ENCODE results near the gene GPR42. TPM values are rescaled to one million over a fixed set of nuclear protein-coding genes. Genes with fewer than 3 reads are reported as not detected.

Gene GPR42
- total and polyA plus RNA-seq, 2 donors (not counting 1 experiment from before 2014, with no cell fraction given), result 0.10 TPM; not detected in 1

- Histone ChIP-seq H2AFZ (ENCODE audit: insufficient read depth, low read depth, low read length, poor library complexity, severe bottlenecking) (no peak overlapping the region), H3K27me3 (replicated peaks in 1 of 4; ENCODE audit: control extremely low read depth in 1 of 4, control insufficient read depth in 3 of 4, insufficient read depth in 4 of 4, low read length in 3 of 4) (peaks cover 0 to 6% (median 2%) of the 10 kb centered on the region in 4 experiments), H3K27ac (ENCODE audit: low read length in 2 of 2) (no peak overlapping the region), H3K36me3 (replicated peaks in 1 of 2; ENCODE audit: control extremely low read depth in 1 of 2, control insufficient read depth in 1 of 2, extremely low read depth in 1 of 2, insufficient read depth in 2 of 2, low read length in 1 of 2) (no peaks in the 10 kb centered on the region), H3K4me2 (replicated peaks; ENCODE audit: low read depth, low read length, poor library complexity, severe bottlenecking) (no peak overlapping the region), H3K79me2 (ENCODE audit: control insufficient read depth, insufficient read depth, low read length) (no peaks in the 10 kb centered on the region), H3K9me3 (ENCODE audit: control extremely low read depth in 1 of 3, control insufficient read depth in 2 of 3, insufficient read depth in 1 of 3, low read length in 2 of 3) (no peaks in the 10 kb centered on the region), H3K4me1 (ENCODE audit: control insufficient read depth in 2 of 2, insufficient read depth in 2 of 2, low read length in 2 of 2) (peaks cover 3 to 4% of the 10 kb centered on the region in 2 donors), H3K4me3 (ENCODE audit: control extremely low read depth in 1 of 5, extremely low read depth in 1 of 5, insufficient read depth in 1 of 5, low read depth in 2 of 5, low read length in 4 of 5) (no peak overlapping the region), H3K9ac (ENCODE audit: low read length) (no peak overlapping the region), H4K20me1 (ENCODE audit: control insufficient read depth, insufficient read depth, low read length, poor library complexity, severe bottlenecking) (no peaks in the 10 kb centered on the region)
- 90% methylated on average over 8 of the region's 11 CpGs for WGBS (ENCODE audit: insufficient coverage)
- ATAC-seq (ENCODE audit: low read depth), result no peak
- DNase-seq, result no peak
- ChIA-PET CTCF (interaction anchor here (1.8 to 2.1 kb wide), 2 partner anchors 8 to 47 kb away, joined by 6 to 20 read pairs; no protein-coding TSS in a partner anchor), POLR2A (interaction anchor here (0.6 kb wide), 1 partner anchor 43 kb away, joined by 5 read pairs; no protein-coding TSS in a partner anchor)
- peaks cover 10% of the 10 kb centered on the region for H3K4me1 Mint-ChIP-seq
- no peak overlapping the region for H3K27ac Mint-ChIP-seq
- H3K9me3 Mint-ChIP-seq (ENCODE audit: insufficient read depth), result no peaks in the 10 kb centered on the region
- H3K27me3 Mint-ChIP-seq, result peaks cover 30% of the 10 kb centered on the region
- intact Hi-C loops (cut with micrococcal nuclease), result no loop called here
- TF ChIP-seq CTCF (IDR thresholded peaks at IDR 0.05) (no peak), EZH2 (IDR thresholded peaks at IDR 0.05; ENCODE audit: borderline replicate concordance, insufficient read depth, low read depth, low read length, poor library complexity, severe bottlenecking) (no peak)
- no peak overlapping the region for H3K4me3 Mint-ChIP-seq
Observed at GRCh38 chr19:35421362-35421761, 50.5 kb downstream of the GPR42 start.

Small RNA genes lying within 50 kb of the gene (small RNA-seq; reads per million reads assigned to genes)
- gene RN7SL491P (ENCODE audit: insufficient read length, low read depth, low replicate concordance), result not detected

Other genes with a start within 250 kb of the GPR42 start
- 0.59 and 0.70 TPM in 2 replicates for gene LGI4, start 236.0 kb upstream of the GPR42 start, total RNA-seq
- gene LGI4, start 236.0 kb upstream of the GPR42 start, polyA plus RNA-seq, result 0.40 and 0.74 TPM in 2 replicates
- gene FXYD1, start 232.2 kb upstream of the GPR42 start, total RNA-seq, result 3.8 and 4.7 TPM in 2 replicates
- gene FXYD1, start 232.2 kb upstream of the GPR42 start, polyA plus RNA-seq, result 2.6 and 3.1 TPM in 2 replicates
- gene FXYD7, start 227.8 kb upstream of the GPR42 start, total RNA-seq, result 27.4 and 32.1 TPM in 2 replicates
- gene FXYD7, start 227.8 kb upstream of the GPR42 start, polyA plus RNA-seq, result 3.8 and 6.3 TPM in 2 replicates
- 293 and 310 TPM in 2 replicates for gene FXYD5, start 216.3 kb upstream of the GPR42 start, total RNA-seq
- 362 and 390 TPM in 2 replicates for gene FXYD5, start 216.3 kb upstream of the GPR42 start, polyA plus RNA-seq
- 0.25 TPM in 1 of 2 replicates, not detected in the other for gene FAM187B, start 142.3 kb upstream of the GPR42 start, total RNA-seq
- gene FAM187B, start 142.3 kb upstream of the GPR42 start, polyA plus RNA-seq, result not detected in 2 replicates
- gene LSR, start 122.1 kb upstream of the GPR42 start, total RNA-seq, result 45.3 and 46.5 TPM in 2 replicates
- 29.9 and 37.2 TPM in 2 replicates for gene LSR, start 122.1 kb upstream of the GPR42 start, polyA plus RNA-seq
- gene USF2, start 102.1 kb upstream of the GPR42 start, total RNA-seq, result 314 and 318 TPM in 2 replicates
- 357 and 377 TPM in 2 replicates for gene USF2, start 102.1 kb upstream of the GPR42 start, polyA plus RNA-seq
- 2.5 and 3.0 TPM in 2 replicates for gene HAMP, start 88.5 kb upstream of the GPR42 start, total RNA-seq
- 0.70 and 1.4 TPM in 2 replicates for gene HAMP, start 88.5 kb upstream of the GPR42 start, polyA plus RNA-seq
- gene MAG, start 78.9 kb upstream of the GPR42 start, total RNA-seq, result 0.12 TPM in 1 of 2 replicates, not detected in the other
- gene MAG, start 78.9 kb upstream of the GPR42 start, polyA plus RNA-seq, result 0.30 and 0.58 TPM in 2 replicates
- gene CD22, start 41.9 kb upstream of the GPR42 start, total RNA-seq, result 692 and 698 TPM in 2 replicates
- gene CD22, start 41.9 kb upstream of the GPR42 start, polyA plus RNA-seq, result 1,437 and 1,715 TPM in 2 replicates
- 3.0 and 3.3 TPM in 2 replicates for gene FFAR1, start 23.2 kb upstream of the GPR42 start, total RNA-seq
- 17.9 and 118 TPM in 2 replicates for gene FFAR1, start 23.2 kb upstream of the GPR42 start, polyA plus RNA-seq
- not detected in 2 replicates for gene FFAR3, start 12.6 kb upstream of the GPR42 start, total RNA-seq
- 0.63 and 4.1 TPM in 2 replicates for gene FFAR3, start 12.6 kb upstream of the GPR42 start, polyA plus RNA-seq
- 0.15 TPM in 1 of 2 replicates, not detected in the other for gene FFAR2, start 77.2 kb downstream of the GPR42 start, total RNA-seq
- gene FFAR2, start 77.2 kb downstream of the GPR42 start, polyA plus RNA-seq, result 0.26 and 0.31 TPM in 2 replicates
- gene KRTDAP, start 119.4 kb downstream of the GPR42 start, total RNA-seq, result not detected in 2 replicates
- gene KRTDAP, start 119.4 kb downstream of the GPR42 start, polyA plus RNA-seq, result not detected in 2 replicates
- 1.8 and 4.5 TPM in 2 replicates for gene DMKN, start 142.6 kb downstream of the GPR42 start, total RNA-seq
- 0.58 and 1.6 TPM in 2 replicates for gene DMKN, start 142.6 kb downstream of the GPR42 start, polyA plus RNA-seq
- not detected in 2 replicates for gene SBSN, start 157.2 kb downstream of the GPR42 start, total RNA-seq
- gene SBSN, start 157.2 kb downstream of the GPR42 start, polyA plus RNA-seq, result not detected in 2 replicates
- gene GAPDHS, start 162.4 kb downstream of the GPR42 start, total RNA-seq, result not detected in 2 replicates
- not detected in 2 replicates for gene GAPDHS, start 162.4 kb downstream of the GPR42 start, polyA plus RNA-seq
- 39.8 and 41.6 TPM in 2 replicates for gene TMEM147, start 174.6 kb downstream of the GPR42 start, total RNA-seq
- 61.6 and 68.9 TPM in 2 replicates for gene TMEM147, start 174.6 kb downstream of the GPR42 start, polyA plus RNA-seq
- not detected in 2 replicates for gene ATP4A, start 192.6 kb downstream of the GPR42 start, total RNA-seq
- gene ATP4A, start 192.6 kb downstream of the GPR42 start, polyA plus RNA-seq, result not detected in 2 replicates
- gene PMIS2, start 215.1 kb downstream of the GPR42 start, total RNA-seq, result not detected in 2 replicates
- not detected in 2 replicates for gene PMIS2, start 215.1 kb downstream of the GPR42 start, polyA plus RNA-seq
- 32.2 and 35.3 TPM in 2 replicates for gene HAUS5, start 241.7 kb downstream of the GPR42 start, total RNA-seq
- 42.8 and 52.3 TPM in 2 replicates for gene HAUS5, start 241.7 kb downstream of the GPR42 start, polyA plus RNA-seq

Data from B cell (primary cell).